WI38 (cell line): Measurements from ENCODE around the gene ATP6V0B.
A peak's percentile ranks its signal among the peaks of the same experiment; 100 is the strongest.

Experiments
- H3K4me3 ChIP-seq: 2 replicates; pipeline ENCODE4 v1.5.1; 2011; ENCODE audit warnings: low read depth, mild to moderate bottlenecking, control low read depth, low read length
- CTCF ChIP-seq: IDR thresholded peaks from 2 replicates; pipeline ENCODE4 v1.5.1; 2012; ENCODE audit warnings: low read depth, mild to moderate bottlenecking, control low read depth, low read length

The ATP6V0B gene

GRCh38 chr1:43986712-43987111 lies 12.0 kb downstream of the ATP6V0B start:
- TF ChIP-seq CTCF = no peak
- H3K4me3 ChIP-seq = no peak overlapping the region

- TF ChIP-seq CTCF = no peak
- H3K4me3 ChIP-seq = no peak overlapping the region
Measured at GRCh38 chr1:43987159-43987902, 12.6 kb downstream of the ATP6V0B start.

GRCh38 chr1:43990271-43991199 lies 15.8 kb downstream of the ATP6V0B start:
- TF ChIP-seq CTCF = no peak
- peak overlapping the region; percentile 60 for H3K4me3 ChIP-seq

DNA sequence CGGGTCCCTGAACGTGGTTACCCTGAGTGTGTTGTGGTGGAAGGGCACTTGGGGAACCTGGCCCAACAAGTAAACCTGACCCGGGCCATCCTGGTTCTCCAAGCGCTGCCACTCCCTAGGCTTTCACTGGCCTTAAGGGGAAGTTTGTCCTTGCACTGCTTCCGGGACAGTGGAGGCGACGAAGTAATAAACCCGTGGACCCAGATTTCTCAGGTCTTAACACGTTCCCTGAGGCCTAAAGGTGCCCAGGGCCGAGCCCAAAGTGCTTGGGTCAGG lies 16.4 kb downstream of the ATP6V0B start:
- TF ChIP-seq CTCF = no peak
- H3K4me3 ChIP-seq = peak overlapping the region; percentile 60

DNA sequence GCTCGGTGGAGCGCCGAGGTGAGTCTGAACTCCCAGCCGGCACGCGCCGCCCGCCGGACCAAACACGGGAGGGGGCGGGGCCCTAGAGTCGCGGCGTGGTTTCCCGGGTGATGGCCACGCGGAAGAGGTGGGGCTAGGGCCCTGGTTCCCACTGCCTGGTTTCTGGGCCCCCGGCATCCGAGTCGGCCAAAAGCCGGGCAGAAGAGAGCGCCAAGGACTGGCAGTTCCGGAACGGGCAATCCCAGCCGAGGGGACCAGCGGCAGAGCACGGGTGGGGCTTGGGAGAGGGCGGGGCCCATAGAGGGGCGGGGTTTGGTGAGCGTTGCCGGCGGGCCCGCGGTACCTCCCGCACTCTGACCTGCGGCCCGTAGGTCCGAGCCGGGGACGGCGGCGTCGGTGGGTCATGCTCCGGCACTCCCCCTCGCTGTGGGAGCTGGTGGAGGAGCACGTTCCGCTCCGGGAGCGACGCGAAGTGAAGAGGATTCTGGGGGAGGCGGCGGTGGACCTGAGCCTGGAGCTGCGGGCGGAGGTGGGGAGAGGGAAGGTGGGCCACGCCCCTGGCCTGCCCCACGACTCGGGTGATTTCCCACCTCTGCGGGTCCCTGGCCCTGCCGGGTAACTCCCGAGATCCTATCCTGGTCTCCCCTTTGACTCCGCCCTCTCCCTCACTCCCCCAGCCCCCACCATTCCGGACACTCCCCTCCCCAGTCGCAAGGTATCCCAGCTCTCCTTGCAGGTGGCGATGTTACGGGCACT lies 16.9 kb downstream of the ATP6V0B start, which contains the start of gene CCDC24:
TSS of gene CCDC24 (plus strand) at position 124 of the 756 bp plus-strand sequence. CDS start at position 404, 280 bp downstream.
- peak within 1 kb of the TSS; percentile 60 for H3K4me3 ChIP-seq
- no peak for TF ChIP-seq CTCF

- peak overlapping the region; percentile 60 for H3K4me3 ChIP-seq
- no peak for TF ChIP-seq CTCF
Measured at GRCh38 chr1:43992232-43992995, 17.7 kb downstream of the ATP6V0B start.
